ENCODE results near the gene PRKCZ.

Gene PRKCZ

DNA sequence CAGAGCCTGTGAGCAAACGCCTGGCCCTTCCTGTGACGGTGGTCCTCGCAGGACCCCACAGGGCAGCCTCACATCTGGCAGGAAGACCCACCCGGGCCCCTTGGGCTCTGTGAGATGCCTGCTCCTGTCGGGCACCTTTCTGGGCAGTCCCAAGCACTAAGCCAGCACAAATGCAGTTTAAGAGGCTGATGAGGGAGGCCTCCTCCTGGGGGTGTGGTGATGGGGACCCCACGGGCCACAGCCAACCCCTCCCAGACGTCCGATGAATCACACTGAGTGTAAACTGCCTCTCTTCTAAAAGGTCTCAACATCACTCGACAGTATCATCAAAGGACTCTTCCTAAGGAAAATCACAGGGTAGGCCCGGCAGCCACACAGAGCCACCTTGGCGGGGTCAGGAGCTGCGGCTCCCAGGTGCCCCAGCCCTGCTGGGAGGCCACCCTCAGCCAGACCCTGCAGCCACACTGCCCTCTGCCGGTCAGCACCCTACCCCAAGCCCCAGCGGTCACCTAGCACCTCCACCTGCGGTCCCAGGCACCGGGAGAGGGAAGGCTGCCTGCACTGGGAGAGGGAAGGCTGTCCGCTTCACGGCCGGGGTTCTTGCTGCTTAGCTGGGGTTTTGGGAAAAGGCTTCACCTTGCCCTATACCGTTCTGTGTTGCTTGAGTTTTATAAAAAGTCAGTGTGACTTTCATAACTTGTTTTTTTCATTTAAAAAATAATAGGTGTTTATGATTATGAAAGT lies 3.9 kb upstream of the PRKCZ start:
- DNase-seq (peak; percentile 81), ATAC-seq (no peak)

DNA sequence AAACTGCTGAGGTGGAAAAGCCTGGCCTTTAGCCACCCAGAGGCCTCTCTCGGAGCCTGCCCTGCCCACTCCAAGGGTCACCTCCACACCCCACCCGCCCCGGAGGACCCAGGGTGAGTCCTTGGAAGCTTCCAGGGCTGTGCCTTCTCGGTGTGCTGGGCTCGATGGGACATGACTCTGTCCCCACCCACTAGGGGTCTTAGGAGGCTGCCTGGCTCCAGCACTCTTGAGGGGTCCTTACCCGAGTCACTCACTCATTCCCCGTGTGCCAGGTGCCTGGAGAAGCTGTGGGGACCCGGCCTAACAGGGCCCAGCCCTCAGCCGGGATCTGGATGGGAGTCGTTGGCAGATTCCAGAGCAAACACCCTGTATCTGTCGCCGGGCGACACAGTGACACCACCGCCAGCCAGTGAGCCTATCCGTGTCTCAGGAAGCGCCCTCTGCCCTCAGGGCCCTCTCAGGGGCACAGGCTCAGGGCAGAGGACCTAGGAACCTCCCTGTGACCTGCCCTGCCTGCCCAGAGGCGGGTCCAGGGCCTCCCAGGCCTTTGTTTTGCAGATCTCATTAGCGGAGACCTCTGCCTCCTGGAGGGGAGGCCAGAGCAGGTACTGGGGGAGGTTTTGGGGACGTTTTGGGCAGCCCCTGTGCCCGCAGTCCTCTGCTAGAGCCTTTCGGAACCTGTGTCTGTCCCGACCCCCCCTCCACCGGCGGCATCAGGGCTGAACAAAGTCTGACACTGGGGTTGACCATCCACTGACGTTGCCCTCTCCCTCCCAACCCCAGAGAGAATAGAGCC lies 3.1 kb upstream of the PRKCZ start:
- DNase-seq (no peak), ATAC-seq (no peak)

- ATAC-seq (no peak), DNase-seq (no peak)
Measured at GRCh38 chr1:2047749-2048729, 2.2 kb upstream of the PRKCZ start.

DNA sequence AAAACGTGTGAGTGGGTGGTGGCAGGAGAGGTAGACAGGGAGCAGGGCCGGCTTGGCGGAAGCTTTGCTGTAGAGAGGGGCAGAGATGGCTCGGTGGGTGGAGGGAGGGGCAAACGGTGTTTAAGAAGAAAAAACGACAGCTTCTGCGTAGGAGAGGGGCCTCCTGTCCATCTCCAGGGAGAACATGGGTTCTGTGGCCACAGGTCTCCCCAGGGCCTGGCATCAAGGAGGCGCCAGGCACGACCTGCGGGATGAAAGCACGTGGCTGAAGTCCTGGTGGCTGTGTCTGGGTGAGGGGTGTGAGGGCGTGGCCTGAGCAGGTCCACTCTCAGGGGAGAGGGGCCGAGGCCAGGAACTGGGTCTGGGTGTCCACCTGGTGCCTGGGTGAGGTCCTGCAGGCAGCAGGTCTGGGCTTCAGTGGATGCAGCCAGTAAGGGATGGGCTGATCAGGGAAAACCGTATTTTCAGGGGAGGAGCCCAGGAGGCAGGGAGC lies 940 bp upstream of the PRKCZ start:
- DNase-seq = no peak
- no peak for ATAC-seq

GRCh38 chr1:2050461-2050792 lies 216 bp downstream of the PRKCZ start:
- DNase-seq (no peak), ATAC-seq (no peak)

GRCh38 chr1:2050793-2051682 lies 827 bp downstream of the PRKCZ start:
- ATAC-seq (no peak), DNase-seq (peak; percentile 33)

DNA sequence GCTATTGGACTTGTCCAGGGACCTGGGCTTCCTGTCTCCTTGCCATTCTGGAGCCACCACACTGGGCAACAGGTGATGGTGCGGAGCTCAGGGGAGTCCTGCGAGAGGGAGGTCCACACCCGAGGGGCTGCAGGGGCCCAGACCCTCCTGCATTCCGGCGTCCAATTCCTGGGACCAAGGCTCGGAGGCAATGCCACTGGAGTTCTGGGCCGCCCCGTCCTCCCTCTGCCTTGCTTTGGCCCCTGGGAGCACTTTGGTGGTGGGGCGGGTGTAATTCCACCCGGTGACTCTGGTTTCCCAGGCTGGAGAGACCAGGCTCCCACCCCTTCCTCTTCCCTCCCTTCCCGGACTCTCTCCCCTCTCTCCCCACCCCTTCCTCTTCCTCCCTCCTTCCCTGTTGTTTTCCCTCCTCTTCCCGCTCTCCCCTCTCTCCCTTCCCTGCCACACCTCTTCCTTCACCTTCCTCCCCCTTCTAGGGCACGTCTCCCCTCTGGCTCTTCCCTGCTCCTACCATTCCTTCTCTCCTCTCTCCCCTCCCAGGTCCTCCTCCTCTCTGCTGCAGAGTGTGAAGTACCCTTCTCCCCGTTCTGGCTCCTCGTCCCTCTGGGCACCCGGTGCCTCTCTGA lies 2.0 kb downstream of the PRKCZ start:
- ATAC-seq (no peak), DNase-seq (no peak)

- DNase-seq = no peak
- ATAC-seq = no peak
Measured at GRCh38 chr1:2052756-2053155, 2.5 kb downstream of the PRKCZ start.

DNA sequence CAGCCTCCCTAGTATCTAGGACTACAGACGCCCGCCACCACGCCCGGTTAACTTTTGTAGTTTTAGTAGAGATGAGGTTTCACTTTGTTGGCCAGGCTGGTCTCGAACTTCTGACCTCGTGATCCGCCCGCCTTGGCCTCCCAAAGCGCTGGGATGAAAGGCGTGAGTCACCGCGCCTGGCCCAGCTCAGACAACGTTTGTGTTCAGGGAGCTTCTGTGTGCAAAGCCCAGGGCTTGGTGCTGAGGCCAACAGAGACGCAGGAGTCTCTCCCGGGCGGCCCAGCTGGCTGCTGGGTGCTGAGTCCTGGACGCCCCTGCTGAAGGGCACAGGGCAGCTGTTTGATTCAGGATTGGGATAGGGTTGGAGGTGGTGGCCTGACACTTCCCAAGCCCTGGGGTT lies 3.0 kb downstream of the PRKCZ start:
- DNase-seq (no peak), ATAC-seq (no peak)

- no peak for DNase-seq
- ATAC-seq = no peak
Measured at GRCh38 chr1:2053784-2054376, 3.7 kb downstream of the PRKCZ start.

DNA sequence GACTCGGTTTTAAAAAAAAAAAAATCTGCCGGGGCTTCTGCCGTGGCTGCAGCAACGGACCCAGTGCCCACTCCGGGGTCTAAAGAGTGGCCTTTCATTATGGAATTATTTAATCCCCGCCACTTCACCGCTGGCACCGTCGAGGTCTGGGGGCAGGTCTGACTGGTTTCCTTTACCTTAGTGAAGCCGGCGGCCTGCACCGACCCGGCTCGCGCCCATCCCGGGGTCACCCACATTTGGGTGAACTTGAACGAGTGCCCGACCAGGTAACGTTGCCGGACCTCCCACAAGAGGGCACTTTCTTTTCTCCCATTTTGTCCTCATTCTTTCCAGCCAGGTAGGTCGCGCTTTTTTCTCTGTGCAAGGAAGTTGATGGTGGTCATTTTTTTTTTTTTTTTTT lies 4.3 kb downstream of the PRKCZ start:
- DNase-seq (no peak), ATAC-seq (no peak)

DNA sequence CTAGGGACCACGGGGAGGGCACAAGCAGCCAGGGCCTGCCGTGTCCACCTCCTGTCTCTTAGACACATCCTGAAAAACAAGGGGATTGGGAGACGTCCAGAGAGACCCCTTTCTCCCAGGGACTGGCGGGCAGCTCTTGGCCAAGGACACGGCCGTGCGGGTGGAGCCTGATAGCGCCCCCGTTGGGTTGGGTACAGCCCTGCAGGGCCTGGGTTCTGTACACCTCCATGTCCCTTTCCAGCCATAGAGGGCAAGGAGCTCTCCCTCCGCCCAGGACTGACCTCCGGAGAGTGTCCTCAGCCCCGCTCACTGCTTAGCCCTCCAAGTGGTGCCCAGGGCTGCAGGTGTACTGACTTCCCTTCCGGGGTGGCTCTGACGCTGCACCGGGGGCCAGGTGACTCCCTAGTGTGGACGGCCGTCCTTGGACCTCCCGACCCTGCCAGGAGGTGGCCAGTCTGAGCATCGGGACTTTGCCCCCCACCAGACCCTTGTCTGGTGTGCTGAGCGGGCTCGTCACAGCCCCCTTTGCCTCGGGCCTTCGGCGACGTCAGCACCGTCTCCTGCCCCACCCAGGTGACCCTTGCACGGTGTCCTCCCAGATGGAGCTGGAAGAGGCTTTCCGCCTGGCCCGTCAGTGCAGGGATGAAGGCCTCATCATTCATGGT lies 5.8 kb downstream of the PRKCZ start:
- ATAC-seq (peak; percentile 20), DNase-seq (no peak)

DNA sequence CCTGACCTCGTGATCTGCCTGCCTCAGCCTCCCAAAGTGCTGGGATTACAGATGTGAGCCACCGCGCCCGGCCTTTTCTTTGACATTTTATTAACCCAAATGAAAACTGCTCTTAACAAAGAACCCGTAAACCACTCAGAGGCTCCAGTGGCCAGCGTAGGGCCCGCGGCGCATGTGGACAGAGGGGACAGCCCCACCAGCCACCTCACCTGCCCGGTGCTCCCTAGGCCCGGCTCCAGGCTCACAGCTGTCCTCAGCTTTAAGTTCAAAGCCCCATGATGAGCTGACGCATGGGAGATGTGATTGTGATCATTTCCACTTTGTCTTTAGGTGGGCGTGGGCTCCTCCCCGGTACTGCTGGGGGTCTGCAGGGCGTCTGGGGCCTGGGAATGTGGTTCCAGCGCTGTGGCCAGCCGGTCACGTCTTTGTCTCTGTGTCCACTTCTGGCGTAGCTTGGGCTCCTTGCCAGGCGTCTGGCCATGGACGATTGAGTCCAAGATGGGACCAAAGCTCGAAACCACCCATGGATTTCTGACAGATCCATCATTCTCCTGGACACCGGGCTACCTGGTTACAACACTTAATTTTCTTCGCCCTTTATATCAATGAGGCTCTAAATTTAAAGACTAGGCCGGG lies 6.9 kb downstream of the PRKCZ start:
- no peak for ATAC-seq

GRCh38 chr1:2059290-2059953 lies 9.2 kb downstream of the PRKCZ start:
- DNase-seq = no peak
- ATAC-seq = no peak

More for the DNA sequence above, 6.9 kb downstream of the PRKCZ start:
- no peak for DNase-seq

DNA sequence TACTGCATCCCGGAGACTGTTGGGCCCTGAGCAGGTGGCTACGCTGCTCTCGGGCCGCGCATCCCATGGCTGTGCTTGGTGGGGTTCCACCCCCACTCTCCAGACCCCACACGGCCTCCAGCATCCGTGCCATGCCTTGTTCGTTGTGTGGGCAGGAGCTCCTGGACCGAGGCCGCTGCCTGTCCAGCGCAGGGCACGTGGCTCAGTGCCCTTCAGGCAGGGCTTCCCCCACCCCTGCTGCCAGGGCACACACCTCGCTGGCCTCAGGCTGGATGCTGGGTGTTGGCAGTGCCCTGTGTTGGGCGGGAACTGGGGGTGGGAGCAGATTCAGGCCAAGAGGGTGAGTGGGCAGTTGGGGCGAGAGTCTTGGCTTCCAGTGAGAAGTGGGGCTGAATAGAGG lies 9.9 kb downstream of the PRKCZ start:
- ATAC-seq = no peak
- DNase-seq = no peak

GRCh38 chr1:2060535-2060934 lies 10.3 kb downstream of the PRKCZ start:
- no peak for ATAC-seq
- DNase-seq = no peak

- ATAC-seq = no peak
- DNase-seq = no peak
Measured at GRCh38 chr1:2061065-2061778, 11.0 kb downstream of the PRKCZ start.

DNA sequence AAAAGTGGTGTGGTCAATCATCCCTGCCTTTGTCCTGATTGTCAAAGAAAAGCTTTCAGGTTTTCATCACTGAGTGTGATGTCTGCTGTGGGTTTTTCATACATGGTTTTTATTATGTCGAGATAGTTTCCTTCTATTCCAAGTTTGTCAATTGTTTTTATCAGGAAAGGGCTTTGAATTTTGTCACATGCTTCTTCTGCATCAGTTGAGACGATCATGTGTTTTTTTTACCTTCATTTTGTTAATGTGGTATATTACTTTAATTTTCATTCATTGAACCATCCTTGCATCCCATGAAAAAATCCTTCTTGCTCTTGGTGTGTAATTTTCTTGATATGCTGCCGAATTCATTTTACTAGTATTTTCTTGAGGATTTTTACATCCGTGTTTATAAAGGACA lies 15.5 kb downstream of the PRKCZ start:
- no peak for DNase-seq
- ATAC-seq = no peak

Data from stimulated activated naive CD8-positive, alpha-beta T cell treated with anti-CD3 and anti-CD28 coated beads, Interleukin-15, Interleukin-2, amounts not matched to agents 100 U/mL and 50 U/mL, for 24 hours (primary cell).